Fibroblast of mammary gland (primary cell): ENCODE measurements around the gene BMPR1B.

Source experiments
- DNase-seq: peaks from one replicate; pipeline ENCODE4 v3.0.0-alpha.2; 2010; ENCODE audit warnings: low read depth
- H3K4me3 ChIP-seq: 2 replicates; pipeline ENCODE4 v1.5.1; 2011; ENCODE audit warnings: low read depth, mild to moderate bottlenecking, low read length, moderate library complexity; ENCODE audit not compliant: control insufficient read depth
- TF ChIP-seq, protein P1 (sequence below): conservative IDR thresholded peaks from 2 replicates; pipeline ENCODE4 v1.5.1; 2011; ENCODE audit warnings: low read depth, low read length, inconsistent platforms; ENCODE audit not compliant: control insufficient read depth, insufficient read depth

Gene BMPR1B

DNA sequence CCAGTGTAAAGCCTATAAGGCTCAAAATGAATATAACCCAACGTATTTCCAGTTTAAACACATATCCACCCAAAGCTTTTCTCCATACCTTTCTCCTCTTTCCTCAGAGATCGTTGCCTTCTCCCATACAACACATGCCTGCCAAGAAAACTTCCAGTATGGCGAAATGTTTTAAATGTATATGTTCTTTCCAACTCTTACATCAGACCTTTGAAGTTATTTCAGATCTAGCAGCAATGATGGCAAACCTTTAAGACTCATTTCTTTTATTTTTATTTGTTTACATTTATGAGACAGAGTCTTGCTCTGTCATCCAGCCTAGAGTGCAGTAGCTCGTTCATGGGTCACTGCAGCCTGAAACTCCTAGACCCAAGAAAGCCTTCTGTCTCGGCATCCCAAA lies 265.4 kb downstream of the BMPR1B start:
- peak; percentile 11 for DNase-seq
- no peak overlapping the region for H3K4me3 ChIP-seq
- TF ChIP-seq, protein P1, sequence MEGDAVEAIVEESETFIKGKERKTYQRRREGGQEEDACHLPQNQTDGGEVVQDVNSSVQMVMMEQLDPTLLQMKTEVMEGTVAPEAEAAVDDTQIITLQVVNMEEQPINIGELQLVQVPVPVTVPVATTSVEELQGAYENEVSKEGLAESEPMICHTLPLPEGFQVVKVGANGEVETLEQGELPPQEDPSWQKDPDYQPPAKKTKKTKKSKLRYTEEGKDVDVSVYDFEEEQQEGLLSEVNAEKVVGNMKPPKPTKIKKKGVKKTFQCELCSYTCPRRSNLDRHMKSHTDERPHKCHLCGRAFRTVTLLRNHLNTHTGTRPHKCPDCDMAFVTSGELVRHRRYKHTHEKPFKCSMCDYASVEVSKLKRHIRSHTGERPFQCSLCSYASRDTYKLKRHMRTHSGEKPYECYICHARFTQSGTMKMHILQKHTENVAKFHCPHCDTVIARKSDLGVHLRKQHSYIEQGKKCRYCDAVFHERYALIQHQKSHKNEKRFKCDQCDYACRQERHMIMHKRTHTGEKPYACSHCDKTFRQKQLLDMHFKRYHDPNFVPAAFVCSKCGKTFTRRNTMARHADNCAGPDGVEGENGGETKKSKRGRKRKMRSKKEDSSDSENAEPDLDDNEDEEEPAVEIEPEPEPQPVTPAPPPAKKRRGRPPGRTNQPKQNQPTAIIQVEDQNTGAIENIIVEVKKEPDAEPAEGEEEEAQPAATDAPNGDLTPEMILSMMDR: no peak

DNA sequence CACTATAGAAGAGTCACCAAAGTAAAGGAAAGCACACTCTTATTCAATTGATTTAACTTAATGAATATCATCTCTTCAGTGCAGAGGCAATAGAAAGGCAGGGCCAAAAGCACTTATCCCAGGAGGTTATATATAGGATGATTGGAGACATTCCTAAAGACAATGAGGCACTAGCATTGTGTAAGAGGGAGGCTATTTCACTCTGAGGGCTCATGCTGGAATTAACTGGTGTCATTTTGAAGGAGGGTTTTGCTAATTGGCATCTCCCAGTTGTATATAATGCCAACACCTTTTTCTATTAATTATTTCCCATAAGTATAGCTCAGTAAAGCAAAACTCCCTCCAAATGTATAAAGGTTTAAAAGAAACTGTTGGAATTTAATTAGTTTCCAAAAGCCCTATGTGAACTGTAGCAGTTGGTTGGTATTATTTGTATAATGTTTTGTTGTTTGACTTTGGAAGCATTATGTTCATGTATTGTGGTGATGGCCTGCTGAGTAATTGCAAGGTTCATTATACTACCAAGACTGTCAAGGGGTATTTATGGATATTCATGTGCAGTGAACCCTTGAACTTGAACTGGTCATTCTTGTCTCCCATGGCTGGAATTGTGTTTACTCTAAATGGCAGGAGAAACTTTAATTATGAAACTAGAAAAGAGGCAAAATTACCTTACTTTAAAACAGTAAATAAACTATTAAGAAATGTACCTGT lies 270.3 kb downstream of the BMPR1B start:
- no peak for DNase-seq
- TF ChIP-seq, protein P1: no peak

DNA sequence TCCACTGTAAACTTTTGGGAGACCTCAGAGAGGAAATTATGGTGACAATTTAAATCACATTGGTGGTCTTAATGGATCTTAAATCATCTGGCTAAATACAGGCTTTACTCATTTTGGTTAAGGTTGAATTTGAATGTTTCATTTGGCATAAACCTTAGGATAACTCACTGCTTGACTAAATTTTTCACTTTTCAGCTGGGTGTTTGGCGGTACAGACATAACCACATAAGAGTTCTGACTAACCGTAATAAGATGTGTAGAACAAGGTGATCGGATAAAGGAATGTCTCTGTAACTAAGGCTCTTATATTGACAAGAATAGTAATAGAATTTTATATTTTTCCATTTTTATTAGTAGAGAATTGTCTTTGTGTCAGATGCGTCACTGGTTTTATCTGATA lies 281.0 kb downstream of the BMPR1B start:
- TF ChIP-seq, protein P1: no peak
- peak; percentile 12 for DNase-seq
- no peak overlapping the region for H3K4me3 ChIP-seq

More for the DNA sequence above, 270.3 kb downstream of the BMPR1B start:
- H3K4me3 ChIP-seq: no peak overlapping the region

DNA sequence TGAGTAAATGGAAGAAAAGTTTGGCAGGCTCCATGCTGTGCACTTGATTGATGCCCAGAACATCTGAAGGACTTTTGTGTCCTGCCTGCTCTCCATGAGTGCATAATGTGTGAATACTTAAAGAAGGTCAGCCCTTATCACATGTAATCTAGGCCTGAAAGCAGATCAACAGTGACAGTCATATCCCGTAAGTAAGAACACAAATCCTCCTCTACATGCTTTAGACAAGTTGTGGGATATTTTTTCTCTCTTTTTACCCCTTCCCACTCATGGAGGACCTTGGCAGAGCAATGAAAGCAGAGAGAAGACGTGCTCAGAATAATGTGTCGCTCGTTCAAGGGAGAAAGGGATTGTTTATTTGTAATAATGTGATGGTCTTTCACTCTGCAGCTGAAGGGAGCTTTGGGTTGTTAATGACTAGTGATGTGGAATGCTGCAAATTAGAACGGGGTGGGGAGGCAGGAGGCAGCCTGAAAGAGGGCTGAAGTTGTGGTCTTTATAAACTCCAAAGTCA lies 286.6 kb downstream of the BMPR1B start:
- no peak for DNase-seq
- H3K4me3 ChIP-seq: no peak overlapping the region
- TF ChIP-seq, protein P1: no peak

DNA sequence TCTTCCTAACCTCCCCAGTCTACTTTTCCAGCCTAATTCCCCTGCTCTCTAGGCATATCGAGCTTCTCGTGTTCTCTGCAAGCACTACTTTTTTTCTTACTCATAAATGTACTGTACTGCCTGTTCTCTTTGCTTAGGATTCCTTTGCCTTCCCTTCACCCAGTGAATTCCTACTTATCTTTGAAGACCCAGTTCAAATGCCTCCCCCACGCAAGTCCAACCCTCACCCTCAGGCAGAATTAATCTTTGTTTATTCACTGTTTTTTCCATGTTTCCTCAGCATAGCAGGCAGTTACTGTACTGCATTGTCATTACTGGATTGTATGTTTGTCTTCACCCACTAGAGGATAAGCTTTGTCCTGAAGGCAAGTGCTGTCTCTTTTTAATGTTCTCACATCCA lies 287.7 kb downstream of the BMPR1B start:
- H3K4me3 ChIP-seq: no peak overlapping the region
- no peak for DNase-seq
- TF ChIP-seq, protein P1: no peak

DNA sequence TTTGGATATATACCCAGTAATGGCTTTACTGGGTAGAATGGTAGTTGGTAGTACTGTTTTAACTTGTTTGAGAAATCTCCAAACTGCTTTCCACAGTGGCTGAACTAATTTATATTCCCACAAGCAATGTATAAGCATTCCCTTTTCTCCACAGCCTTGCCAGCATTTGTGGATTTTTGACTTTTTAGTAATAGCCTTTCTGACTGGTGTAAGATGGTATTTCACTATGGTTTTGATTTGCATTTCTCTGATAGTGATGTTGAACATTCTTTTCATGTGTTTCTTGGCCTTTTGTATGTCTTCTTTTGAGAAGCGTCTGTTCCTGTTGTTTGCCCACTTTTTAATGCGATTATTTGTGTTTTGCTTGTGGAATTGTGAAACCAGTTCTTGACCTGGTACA lies 290.5 kb downstream of the BMPR1B start:
- H3K4me3 ChIP-seq: no peak overlapping the region
- TF ChIP-seq, protein P1: no peak
- DNase-seq: no peak
